K562 (cell line): ENCODE results near the gene FRYL. TPM values are rescaled to one million over a fixed set of nuclear protein-coding genes. Genes with fewer than 3 reads are reported as not detected.

Experiments
- CBFB ChIP-seq: sonication (generic); formaldehyde crosslinking; IDR thresholded peaks from 2 replicates; pipeline ENCODE4 v1.4.0; 2020; ENCODE audit warnings: mild to moderate bottlenecking, missing genetic modification reagents
- CTBP1 ChIP-seq: fragments of 450-650 bp; IDR thresholded peaks from 2 replicates; pipeline ENCODE4 v1.6.1; 2016; ENCODE audit warnings: borderline replicate concordance
- HEY1 ChIP-seq: fragments of 250-450 bp; sonication (Bioruptor Pico); IDR thresholded peaks from 2 replicates; pipeline ENCODE4 v1.5.0; 2020; ENCODE audit warnings: mild to moderate bottlenecking, moderate library complexity, borderline replicate concordance
- MBD2 ChIP-seq: sonication (generic); IDR thresholded peaks from 2 replicates; pipeline ENCODE4 v1.6.1; 2016; ENCODE audit warnings: low read depth, borderline replicate concordance
- MTA3 ChIP-seq: fragments of 450-650 bp; formaldehyde crosslinking; IDR thresholded peaks from 2 replicates; pipeline ENCODE4 v1.6.1; 2017; ENCODE audit warnings: mild to moderate bottlenecking, borderline replicate concordance
- NEUROD1 ChIP-seq: fragments of 150-350 bp; IDR thresholded peaks from 2 replicates; pipeline ENCODE4 v1.6.1; 2014; ENCODE audit warnings: borderline replicate concordance, low read length, low read depth; ENCODE audit not compliant: partially characterized antibody
- TAL1 ChIP-seq: fragments of 450-650 bp; IDR thresholded peaks from 2 replicates; pipeline ENCODE4 v1.6.1; 2016; ENCODE audit warnings: mild to moderate bottlenecking
- TBL1XR1 ChIP-seq, 2 experiments: IDR thresholded peaks; 2 replicates each; pipeline ENCODE4 v1.6.1; 2012; ENCODE audit warnings: improper control_type of control experiment in 2 of 2, low read length in 2 of 2, mild to moderate bottlenecking in 1 of 2
- TRIM24 ChIP-seq, 2 experiments: fragments of 450-650 bp; IDR thresholded peaks; 2 replicates each; pipeline ENCODE4 v1.6.1; 2016
- polyA plus RNA-seq, 8 experiments: library from polyadenylated mRNA; depleted of rRNA in 4 of 8; stranded (reverse) in 5 of 8; unstranded in 3 of 8; fragments of >200 nt; fragmentation: Nextera tagmentation in 2 of 8; fragmentation: Illumina TruSeq in 1 of 8; extraction: Ambion mirVana in 2 of 8; extraction: Trizol in 1 of 8; gene quantifications; 2 replicates each; pipeline versions ENCODE4 v1.2.1 to v1.2.3, GENCODE V29; 2011 to 2014; ENCODE audit warnings: inconsistent platforms in 1 of 8, missing spikeins in 1 of 8
- total RNA-seq, 7 experiments: library from RNA; depleted of rRNA in 6 of 7; stranded (reverse); fragments of >200 nt in 6 of 7; fragmentation: Illumina TruSeq in 2 of 7; extraction: Trizol in 2 of 7; gene quantifications; 2 replicates each; pipeline versions ENCODE4 v1.2.1 to v1.2.3, GENCODE V29; 2011 to 2021; ENCODE audit warnings: low replicate concordance in 1 of 7
- TF ChIP-seq, protein P1 (sequence below): fragments of 450-650 bp; IDR thresholded peaks from 2 replicates; pipeline ENCODE4 v1.6.1; 2016; ENCODE audit warnings: mild to moderate bottlenecking, moderate library complexity
- TF ChIP-seq, protein P2 (sequence below): IDR thresholded peaks from 2 replicates; pipeline ENCODE4 v1.6.1; 2012; ENCODE audit warnings: low read depth, low read length, improper control_type of control experiment, borderline replicate concordance
- TF ChIP-seq, protein P3 (sequence below): fragments of 450-650 bp; IDR thresholded peaks from 2 replicates; pipeline ENCODE4 v1.6.1; 2016; ENCODE audit warnings: mild to moderate bottlenecking

FRYL gene
- total and polyA plus RNA-seq, 9 of the 15 experiments (the other 6 are each of a cell fraction or from before 2014, with no cell fraction given): 7.2 to 34.9 (median 15.9) TPM

DNA sequence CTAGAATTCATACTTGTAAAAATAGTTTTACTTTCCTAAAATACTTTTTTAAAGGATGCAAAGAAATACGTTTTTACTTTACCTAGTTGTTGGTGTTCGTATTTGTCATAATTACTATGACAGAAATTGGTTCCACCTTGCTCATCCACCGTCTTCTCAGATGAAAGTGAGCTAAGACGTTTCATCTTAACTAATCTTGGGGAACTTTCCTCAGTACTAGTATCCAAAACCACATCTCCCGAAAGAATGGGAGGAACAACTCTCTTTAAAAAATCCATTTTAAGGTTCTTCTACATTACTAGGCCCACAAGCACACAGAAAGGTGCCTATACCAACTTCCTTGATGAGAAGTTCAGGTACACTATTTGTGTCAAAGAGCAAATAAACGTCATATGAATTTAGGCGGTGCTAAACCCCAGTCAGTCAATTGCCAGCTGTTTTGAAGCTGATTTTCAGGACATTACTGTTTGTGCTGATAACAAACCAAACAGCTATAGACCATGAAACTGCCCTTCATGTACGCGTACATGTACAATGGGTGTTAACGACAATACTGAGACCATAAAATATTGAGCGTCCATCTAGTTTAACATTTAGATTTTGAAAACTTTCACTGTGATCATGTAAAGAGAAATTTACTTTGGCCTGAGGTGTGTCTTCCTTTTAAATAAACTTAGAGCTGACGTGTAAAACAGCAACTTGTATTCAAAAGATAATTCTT is 99.1 kb downstream of the FRYL start (continued):
- TF ChIP-seq, protein P1, sequence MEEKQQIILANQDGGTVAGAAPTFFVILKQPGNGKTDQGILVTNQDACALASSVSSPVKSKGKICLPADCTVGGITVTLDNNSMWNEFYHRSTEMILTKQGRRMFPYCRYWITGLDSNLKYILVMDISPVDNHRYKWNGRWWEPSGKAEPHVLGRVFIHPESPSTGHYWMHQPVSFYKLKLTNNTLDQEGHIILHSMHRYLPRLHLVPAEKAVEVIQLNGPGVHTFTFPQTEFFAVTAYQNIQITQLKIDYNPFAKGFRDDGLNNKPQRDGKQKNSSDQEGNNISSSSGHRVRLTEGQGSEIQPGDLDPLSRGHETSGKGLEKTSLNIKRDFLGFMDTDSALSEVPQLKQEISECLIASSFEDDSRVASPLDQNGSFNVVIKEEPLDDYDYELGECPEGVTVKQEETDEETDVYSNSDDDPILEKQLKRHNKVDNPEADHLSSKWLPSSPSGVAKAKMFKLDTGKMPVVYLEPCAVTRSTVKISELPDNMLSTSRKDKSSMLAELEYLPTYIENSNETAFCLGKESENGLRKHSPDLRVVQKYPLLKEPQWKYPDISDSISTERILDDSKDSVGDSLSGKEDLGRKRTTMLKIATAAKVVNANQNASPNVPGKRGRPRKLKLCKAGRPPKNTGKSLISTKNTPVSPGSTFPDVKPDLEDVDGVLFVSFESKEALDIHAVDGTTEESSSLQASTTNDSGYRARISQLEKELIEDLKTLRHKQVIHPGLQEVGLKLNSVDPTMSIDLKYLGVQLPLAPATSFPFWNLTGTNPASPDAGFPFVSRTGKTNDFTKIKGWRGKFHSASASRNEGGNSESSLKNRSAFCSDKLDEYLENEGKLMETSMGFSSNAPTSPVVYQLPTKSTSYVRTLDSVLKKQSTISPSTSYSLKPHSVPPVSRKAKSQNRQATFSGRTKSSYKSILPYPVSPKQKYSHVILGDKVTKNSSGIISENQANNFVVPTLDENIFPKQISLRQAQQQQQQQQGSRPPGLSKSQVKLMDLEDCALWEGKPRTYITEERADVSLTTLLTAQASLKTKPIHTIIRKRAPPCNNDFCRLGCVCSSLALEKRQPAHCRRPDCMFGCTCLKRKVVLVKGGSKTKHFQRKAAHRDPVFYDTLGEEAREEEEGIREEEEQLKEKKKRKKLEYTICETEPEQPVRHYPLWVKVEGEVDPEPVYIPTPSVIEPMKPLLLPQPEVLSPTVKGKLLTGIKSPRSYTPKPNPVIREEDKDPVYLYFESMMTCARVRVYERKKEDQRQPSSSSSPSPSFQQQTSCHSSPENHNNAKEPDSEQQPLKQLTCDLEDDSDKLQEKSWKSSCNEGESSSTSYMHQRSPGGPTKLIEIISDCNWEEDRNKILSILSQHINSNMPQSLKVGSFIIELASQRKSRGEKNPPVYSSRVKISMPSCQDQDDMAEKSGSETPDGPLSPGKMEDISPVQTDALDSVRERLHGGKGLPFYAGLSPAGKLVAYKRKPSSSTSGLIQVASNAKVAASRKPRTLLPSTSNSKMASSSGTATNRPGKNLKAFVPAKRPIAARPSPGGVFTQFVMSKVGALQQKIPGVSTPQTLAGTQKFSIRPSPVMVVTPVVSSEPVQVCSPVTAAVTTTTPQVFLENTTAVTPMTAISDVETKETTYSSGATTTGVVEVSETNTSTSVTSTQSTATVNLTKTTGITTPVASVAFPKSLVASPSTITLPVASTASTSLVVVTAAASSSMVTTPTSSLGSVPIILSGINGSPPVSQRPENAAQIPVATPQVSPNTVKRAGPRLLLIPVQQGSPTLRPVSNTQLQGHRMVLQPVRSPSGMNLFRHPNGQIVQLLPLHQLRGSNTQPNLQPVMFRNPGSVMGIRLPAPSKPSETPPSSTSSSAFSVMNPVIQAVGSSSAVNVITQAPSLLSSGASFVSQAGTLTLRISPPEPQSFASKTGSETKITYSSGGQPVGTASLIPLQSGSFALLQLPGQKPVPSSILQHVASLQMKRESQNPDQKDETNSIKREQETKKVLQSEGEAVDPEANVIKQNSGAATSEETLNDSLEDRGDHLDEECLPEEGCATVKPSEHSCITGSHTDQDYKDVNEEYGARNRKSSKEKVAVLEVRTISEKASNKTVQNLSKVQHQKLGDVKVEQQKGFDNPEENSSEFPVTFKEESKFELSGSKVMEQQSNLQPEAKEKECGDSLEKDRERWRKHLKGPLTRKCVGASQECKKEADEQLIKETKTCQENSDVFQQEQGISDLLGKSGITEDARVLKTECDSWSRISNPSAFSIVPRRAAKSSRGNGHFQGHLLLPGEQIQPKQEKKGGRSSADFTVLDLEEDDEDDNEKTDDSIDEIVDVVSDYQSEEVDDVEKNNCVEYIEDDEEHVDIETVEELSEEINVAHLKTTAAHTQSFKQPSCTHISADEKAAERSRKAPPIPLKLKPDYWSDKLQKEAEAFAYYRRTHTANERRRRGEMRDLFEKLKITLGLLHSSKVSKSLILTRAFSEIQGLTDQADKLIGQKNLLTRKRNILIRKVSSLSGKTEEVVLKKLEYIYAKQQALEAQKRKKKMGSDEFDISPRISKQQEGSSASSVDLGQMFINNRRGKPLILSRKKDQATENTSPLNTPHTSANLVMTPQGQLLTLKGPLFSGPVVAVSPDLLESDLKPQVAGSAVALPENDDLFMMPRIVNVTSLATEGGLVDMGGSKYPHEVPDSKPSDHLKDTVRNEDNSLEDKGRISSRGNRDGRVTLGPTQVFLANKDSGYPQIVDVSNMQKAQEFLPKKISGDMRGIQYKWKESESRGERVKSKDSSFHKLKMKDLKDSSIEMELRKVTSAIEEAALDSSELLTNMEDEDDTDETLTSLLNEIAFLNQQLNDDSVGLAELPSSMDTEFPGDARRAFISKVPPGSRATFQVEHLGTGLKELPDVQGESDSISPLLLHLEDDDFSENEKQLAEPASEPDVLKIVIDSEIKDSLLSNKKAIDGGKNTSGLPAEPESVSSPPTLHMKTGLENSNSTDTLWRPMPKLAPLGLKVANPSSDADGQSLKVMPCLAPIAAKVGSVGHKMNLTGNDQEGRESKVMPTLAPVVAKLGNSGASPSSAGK: no peak
- peak; percentile 56; the same call in 1 of the 2 replicates for TF ChIP-seq MBD2
- TF ChIP-seq, protein P2, sequence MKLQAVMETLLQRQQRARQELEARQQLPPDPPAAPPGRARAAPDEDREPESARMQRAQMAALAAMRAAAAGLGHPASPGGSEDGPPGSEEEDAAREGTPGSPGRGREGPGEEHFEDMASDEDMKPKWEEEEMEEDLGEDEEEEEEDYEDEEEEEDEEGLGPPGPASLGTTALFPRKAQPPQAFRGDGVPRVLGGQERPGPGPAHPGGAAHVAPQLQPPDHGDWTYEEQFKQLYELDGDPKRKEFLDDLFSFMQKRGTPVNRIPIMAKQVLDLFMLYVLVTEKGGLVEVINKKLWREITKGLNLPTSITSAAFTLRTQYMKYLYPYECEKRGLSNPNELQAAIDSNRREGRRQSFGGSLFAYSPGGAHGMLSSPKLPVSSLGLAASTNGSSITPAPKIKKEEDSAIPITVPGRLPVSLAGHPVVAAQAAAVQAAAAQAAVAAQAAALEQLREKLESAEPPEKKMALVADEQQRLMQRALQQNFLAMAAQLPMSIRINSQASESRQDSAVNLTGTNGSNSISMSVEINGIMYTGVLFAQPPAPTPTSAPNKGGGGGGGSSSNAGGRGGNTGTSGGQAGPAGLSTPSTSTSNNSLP: 0 out of 2 replicates have a peak, but pooled peaks have one; percentile 50
- no peak for TF ChIP-seq NEUROD1
- peak; percentile 90 for TF ChIP-seq TAL1
- no peak for TF ChIP-seq HEY1 (CRISPR knock-in tag)
- no peak for TF ChIP-seq CBFB (CRISPR knock-in tag)
- TF ChIP-seq, protein P3, sequence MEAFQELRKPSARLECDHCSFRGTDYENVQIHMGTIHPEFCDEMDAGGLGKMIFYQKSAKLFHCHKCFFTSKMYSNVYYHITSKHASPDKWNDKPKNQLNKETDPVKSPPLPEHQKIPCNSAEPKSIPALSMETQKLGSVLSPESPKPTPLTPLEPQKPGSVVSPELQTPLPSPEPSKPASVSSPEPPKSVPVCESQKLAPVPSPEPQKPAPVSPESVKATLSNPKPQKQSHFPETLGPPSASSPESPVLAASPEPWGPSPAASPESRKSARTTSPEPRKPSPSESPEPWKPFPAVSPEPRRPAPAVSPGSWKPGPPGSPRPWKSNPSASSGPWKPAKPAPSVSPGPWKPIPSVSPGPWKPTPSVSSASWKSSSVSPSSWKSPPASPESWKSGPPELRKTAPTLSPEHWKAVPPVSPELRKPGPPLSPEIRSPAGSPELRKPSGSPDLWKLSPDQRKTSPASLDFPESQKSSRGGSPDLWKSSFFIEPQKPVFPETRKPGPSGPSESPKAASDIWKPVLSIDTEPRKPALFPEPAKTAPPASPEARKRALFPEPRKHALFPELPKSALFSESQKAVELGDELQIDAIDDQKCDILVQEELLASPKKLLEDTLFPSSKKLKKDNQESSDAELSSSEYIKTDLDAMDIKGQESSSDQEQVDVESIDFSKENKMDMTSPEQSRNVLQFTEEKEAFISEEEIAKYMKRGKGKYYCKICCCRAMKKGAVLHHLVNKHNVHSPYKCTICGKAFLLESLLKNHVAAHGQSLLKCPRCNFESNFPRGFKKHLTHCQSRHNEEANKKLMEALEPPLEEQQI: peak; percentile 75; the same call in 1 of the 2 replicates
- peak in 1 of 2 experiments; percentile 78; a peak in 2 of 4 replicates for TF ChIP-seq TBL1XR1 (IDR thresholded peaks at IDR 0.05; ENCODE audit: low read length in 2 of 2)
- TF ChIP-seq CTBP1: peak; percentile 35; the same call in 1 of the 2 replicates
- peak; percentile 34; the same call in 1 of the 2 replicates for TF ChIP-seq MTA3
- peak; percentile 37 to 53; a peak in 2 of 4 replicates for TF ChIP-seq TRIM24 (IDR thresholded peaks at IDR 0.05)
